Endothelial cell of umbilical vein (primary cell): ENCODE measurements around the gene TBX5. TPM values are rescaled to one million over a fixed set of nuclear protein-coding genes. Genes with fewer than 3 reads are reported as not detected.
A peak's percentile ranks its signal among the peaks of the same experiment; 100 is the strongest.

Experiments used
- BruUV-seq: library from RNA; stranded (reverse); fragments of 400-500 nt; replicated peaks from 2 replicates; lab custom pipeline; 2021; lab: Mats Ljungman, UMichigan
- CTCF ChIA-PET: fragments of 300-600, 350-600 bp; sonication (Branson Sonifier 250); formaldehyde crosslinking; loops from one replicate; lab custom pipeline; 2021; ENCODE audit warnings: antibody characterized with exemption, inconsistent platforms; lab: Charles Lee
- POLR2A ChIA-PET: fragments of 300-600, 350-600 bp; sonication (Branson Sonifier 250); formaldehyde crosslinking; loops from one replicate; lab custom pipeline; 2021; ENCODE audit warnings: antibody characterized with exemption, inconsistent platforms; lab: Charles Lee
- DNase-seq: peaks from one replicate; pipeline ENCODE4 v3.0.0-alpha.2; 2011; ENCODE audit warnings: low read depth, low spot score
- FAIRE-seq: peaks from 2 replicates; lab custom pipeline; 2011; peaks lifted over from hg19 to GRCh38; lab: Jason Lieb, UNC
- H2AFZ ChIP-seq: 2 replicates; pipeline ENCODE4 v1.6.0; 2012; ENCODE audit warnings: low read depth, low read length, control low read depth, inconsistent platforms
- H3K27ac ChIP-seq: 2 replicates; pipeline ENCODE4 v1.5.1; 2011; ENCODE audit warnings: low read depth, mild to moderate bottlenecking, control low read depth, low read length, moderate library complexity; ENCODE audit not compliant: insufficient read depth
- H3K27me3 ChIP-seq, 2 experiments: 2 replicates each; pipeline versions ENCODE4 v1.6.0 to v1.6.1; 2011; ENCODE audit warnings: low read length in 2 of 2, mixed read lengths in 1 of 2; ENCODE audit not compliant: control insufficient read depth in 2 of 2, insufficient read depth in 2 of 2
- H3K36me3 ChIP-seq, 2 experiments: 2 replicates in 1 of 2; 3 replicates in 1 of 2; pipeline ENCODE4 v1.5.1; 2011; ENCODE audit warnings: low read length in 2 of 2, mild to moderate bottlenecking in 1 of 2, moderate library complexity in 1 of 2; ENCODE audit not compliant: control insufficient read depth in 2 of 2, insufficient read depth in 2 of 2; ENCODE audit errors: extremely low read depth in 1 of 2
- H3K4me1 ChIP-seq: 3 replicates; pipeline ENCODE4 v1.5.1; 2011; ENCODE audit warnings: mild to moderate bottlenecking, low read length; ENCODE audit not compliant: control insufficient read depth, insufficient read depth; ENCODE audit errors: extremely low read depth
- H3K4me2 ChIP-seq: 2 replicates; pipeline ENCODE4 v1.6.1; 2011; ENCODE audit warnings: low read length, control low read depth, mixed read lengths; ENCODE audit not compliant: insufficient read depth
- H3K4me3 ChIP-seq, 3 experiments: fragments of 200-600 bp in 1 of 3; sonication (generic), shearing (Covaris generic) in 1 of 3; replicated peaks in 1 of 3; 2 replicates each; pipeline ENCODE4 v1.5.1; 2011 to 2016; ENCODE audit warnings: control low read depth in 3 of 3, low read length in 3 of 3, mild to moderate bottlenecking in 2 of 3, inconsistent platforms in 1 of 3, low read depth in 1 of 3, moderate library complexity in 1 of 3; ENCODE audit not compliant: insufficient read depth in 1 of 3
- H3K79me2 ChIP-seq: 2 replicates; pipeline ENCODE4 v1.6.0; 2012; ENCODE audit warnings: low read length, inconsistent platforms; ENCODE audit not compliant: control insufficient read depth, insufficient read depth
- H3K9ac ChIP-seq: replicated peaks from 2 replicates; pipeline ENCODE3; 2011; ENCODE audit warnings: low read length, control low read depth; ENCODE audit not compliant: insufficient read depth; ENCODE audit errors: extremely low read depth
- H3K9me1 ChIP-seq: replicated peaks from 3 replicates; pipeline ENCODE4 v1.6.0; 2011; ENCODE audit warnings: mild to moderate bottlenecking, low read length; ENCODE audit not compliant: control insufficient read depth, insufficient read depth; ENCODE audit errors: extremely low read depth
- H3K9me3 ChIP-seq: replicated peaks from 2 replicates; pipeline ENCODE4 v1.5.1; 2012; ENCODE audit warnings: low read length, inconsistent platforms; ENCODE audit not compliant: control insufficient read depth, insufficient read depth
- H4K20me1 ChIP-seq: replicated peaks from 2 replicates; pipeline ENCODE3; 2011; ENCODE audit warnings: mild to moderate bottlenecking, low read length; ENCODE audit not compliant: control insufficient read depth, insufficient read depth; ENCODE audit errors: extremely low read depth
- CTCF ChIP-seq, 2 donors: IDR thresholded peaks; 1 replicate in 1 of 2; 2 replicates in 1 of 2; pipeline ENCODE4 v1.5.1; 2011; ENCODE audit warnings: low read length in 2 of 2, mild to moderate bottlenecking in 2 of 2, moderate library complexity in 2 of 2, control low read depth in 1 of 2, inconsistent platforms in 1 of 2, low read depth in 1 of 2; ENCODE audit not compliant: insufficient read depth in 1 of 2; ENCODE audit errors: extremely low read depth in 1 of 2
- EZH2 ChIP-seq: IDR thresholded peaks from 2 replicates; pipeline ENCODE4 v1.6.1; 2012; ENCODE audit warnings: borderline replicate concordance, low read depth, mild to moderate bottlenecking, moderate library complexity, low read length, inconsistent platforms; ENCODE audit not compliant: severe bottlenecking
- GATA2 ChIP-seq: IDR thresholded peaks from 2 replicates; pipeline ENCODE4 v1.7.0; 2011; ENCODE audit warnings: low read depth, mild to moderate bottlenecking, moderate library complexity, mixed read lengths, low read length; ENCODE audit not compliant: insufficient read length, insufficient read depth
- JUN ChIP-seq: IDR thresholded peaks from 2 replicates; pipeline ENCODE4 v1.6.1; 2011; ENCODE audit warnings: borderline replicate concordance, low read depth; ENCODE audit not compliant: insufficient read length, insufficient read depth
- MAX ChIP-seq: IDR thresholded peaks from 2 replicates; pipeline ENCODE4 v1.6.1; 2011; ENCODE audit not compliant: insufficient read depth, insufficient read length
- MYC ChIP-seq: IDR thresholded peaks from one replicate; pipeline ENCODE4 v1.6.1; 2011; ENCODE audit warnings: mild to moderate bottlenecking, low read depth, low read length
- POLR2AphosphoS5 ChIP-seq: IDR thresholded peaks from 2 replicates; pipeline ENCODE4 v1.6.1; 2012; ENCODE audit warnings: low read depth, mild to moderate bottlenecking, control low read depth, low read length, moderate library complexity; ENCODE audit not compliant: insufficient read depth
- dilution Hi-C: fragments of 300-500 bp; cut with MboI; formaldehyde crosslinking; loops from one replicate; pipeline ENCODE4 v1.15.0; 2019; ENCODE audit warnings: low sequenced_read_pairs; ENCODE audit not compliant: extremely low pct_ligation_motif_present
- intact Hi-C: fragments of 100-400 bp; cut with micrococcal nuclease; formaldehyde crosslinking; loops from one replicate; pipeline ENCODE4 v1.10.0; 2022
- polyA plus RNA-seq, 4 experiments: library from polyadenylated mRNA; depleted of rRNA in 3 of 4; stranded (reverse) in 3 of 4; unstranded in 1 of 4; fragments of >200 nt; gene quantifications; 2 replicates each; pipeline versions ENCODE4 v1.2.1 to v1.2.3, GENCODE V29; 2011 to 2012; ENCODE audit warnings: missing spikeins in 1 of 4
- total RNA-seq: library from RNA; stranded (reverse); gene quantifications from 2 replicates; pipeline ENCODE4 v1.2.3, GENCODE V29; 2021

TBX5 gene
- total and polyA plus RNA-seq, 2 donors (not counting 3 experiments of a cell fraction or from before 2014, with no cell fraction given), result not detected

- no peaks in the 10 kb centered on the region for H4K20me1 ChIP-seq
- H3K4me2 ChIP-seq, result no peak overlapping the region
- H3K79me2 ChIP-seq, result no peaks in the 10 kb centered on the region
- H2AFZ ChIP-seq, result no peak overlapping the region
- CTCF ChIA-PET, result no interaction called here
- no peak overlapping the region for H3K9ac ChIP-seq
- BruUV-seq, result no TSS peak
- no peak overlapping the region for H3K4me3 ChIP-seq
- no peaks in the 10 kb centered on the region for H3K9me1 ChIP-seq
- H3K9me3 ChIP-seq, result no peaks in the 10 kb centered on the region
- dilution Hi-C loops (no loop called here), intact Hi-C loops (no loop called here)
- FAIRE-seq (no peak), DNase-seq (no peak)
- TF ChIP-seq MAX, result no peak
- H3K4me1 ChIP-seq, result no peaks in the 10 kb centered on the region
- POLR2A ChIA-PET, result no interaction called here
- no peaks in the 10 kb centered on the region for H3K36me3 ChIP-seq
- peaks cover 29 to 41% of the 10 kb centered on the region in 2 experiments for H3K27me3 ChIP-seq
- no peak overlapping the region for H3K27ac ChIP-seq
These were observed 42.1 kb upstream of the TBX5 start for GRCh38 chr12:114447799-114448617.

GRCh38 chr12:114447274-114447716, 41.4 kb upstream of the TBX5 start:
- Histone ChIP-seq H3K27me3 (peaks cover 32 to 48% of the 10 kb centered on the region in 2 experiments), H3K79me2 (no peaks in the 10 kb centered on the region), H3K4me3 (no peak overlapping the region), H3K9ac (no peak overlapping the region), H3K27ac (no peak overlapping the region), H3K9me1 (no peaks in the 10 kb centered on the region), H3K36me3 (no peaks in the 10 kb centered on the region), H3K9me3 (no peaks in the 10 kb centered on the region), H3K4me2 (no peak overlapping the region), H3K4me1 (no peaks in the 10 kb centered on the region), H2AFZ (no peak overlapping the region), H4K20me1 (no peaks in the 10 kb centered on the region)
- FAIRE-seq, result no peak
- CTCF ChIA-PET, result no interaction called here
- BruUV-seq, result no TSS peak
- TF ChIP-seq MYC (no peak), JUN (no peak), CTCF (IDR thresholded peaks at IDR 0.05; ENCODE audit: extremely low read depth in 1 of 2, insufficient read depth in 1 of 2, low read depth in 1 of 2, low read length in 2 of 2) (no peak), POLR2AphosphoS5 (no peak), GATA2 (no peak), EZH2 (peak; percentile 23)
- POLR2A ChIA-PET, result no interaction called here
- no peak for DNase-seq
- intact Hi-C loops (no loop called here), dilution Hi-C loops (no loop called here)
